Liver (tissue), 9 donors: ENCODE data around the gene ELP5. TPM values are rescaled to one million over a fixed set of nuclear protein-coding genes. Genes with fewer than 3 reads are reported as not detected.

Experiments
- DNase-seq: peaks from one replicate; pipeline ENCODE4 v3.0.0-alpha.2; 2017; ENCODE audit warnings: low spot score
- H3K27ac ChIP-seq, 2 donors: one replicate each; pipeline ENCODE4 v1.7.0; 2013; ENCODE audit warnings: inconsistent platforms in 2 of 2, low read length in 2 of 2, control low read depth in 1 of 2, low read depth in 1 of 2, mild to moderate bottlenecking in 1 of 2
- H3K27me3 ChIP-seq, 4 donors: one replicate each; pipeline versions ENCODE4 v1.6.1 to v1.7.0; 2013; ENCODE audit warnings: low read length in 3 of 4, inconsistent platforms in 1 of 4, mild to moderate bottlenecking in 1 of 4, moderate library complexity in 1 of 4; ENCODE audit not compliant: control insufficient read depth in 4 of 4, insufficient read depth in 4 of 4
- H3K36me3 ChIP-seq, 4 donors: one replicate each; pipeline versions ENCODE4 v1.6.1 to v1.7.0; 2013; ENCODE audit warnings: low read length in 3 of 4, mild to moderate bottlenecking in 3 of 4, low read depth in 1 of 4, moderate library complexity in 1 of 4; ENCODE audit not compliant: control insufficient read depth in 4 of 4, insufficient read depth in 3 of 4
- H3K4me1 ChIP-seq, 4 donors: one replicate each; pipeline versions ENCODE4 v1.6.1 to v1.7.0; 2013; ENCODE audit warnings: low read length in 3 of 4, mild to moderate bottlenecking in 3 of 4, moderate library complexity in 1 of 4; ENCODE audit not compliant: control insufficient read depth in 4 of 4, insufficient read depth in 4 of 4
- H3K4me3 ChIP-seq, 3 donors: one replicate each; pipeline versions ENCODE4 v1.6.1 to v1.7.0; 2013; ENCODE audit warnings: low read length in 3 of 3, control low read depth in 1 of 3, low read depth in 1 of 3, mild to moderate bottlenecking in 1 of 3
- H3K9ac ChIP-seq, 2 donors: one replicate each; pipeline ENCODE4 v1.7.0; 2013; ENCODE audit warnings: low read length in 2 of 2, mild to moderate bottlenecking in 2 of 2, moderate library complexity in 2 of 2, control low read depth in 1 of 2, low read depth in 1 of 2
- H3K9me3 ChIP-seq, 4 donors: one replicate each; pipeline versions ENCODE4 v1.6.1 to v1.7.0; 2013; ENCODE audit warnings: low read length in 3 of 4; ENCODE audit not compliant: control insufficient read depth in 4 of 4
- ATF3 ChIP-seq: IDR thresholded peaks from 2 replicates; pipeline ENCODE4 v1.6.1; 2016; ENCODE audit warnings: antibody characterized with exemption
- CTCF ChIP-seq: fragments of 150-350 bp; IDR thresholded peaks from 2 replicates; pipeline ENCODE4 v1.5.1; 2017; ENCODE audit warnings: improper control_type of control experiment, low read depth, low read length; ENCODE audit not compliant: missing input control
- EGR1 ChIP-seq, 2 donors: IDR thresholded peaks; 2 replicates each; pipeline ENCODE4 v1.6.1; 2016 to 2018; ENCODE audit warnings: antibody characterized with exemption in 2 of 2, low read depth in 2 of 2
- FOXA1 ChIP-seq: IDR thresholded peaks from 2 replicates; pipeline ENCODE4 v1.6.1; 2016; ENCODE audit warnings: antibody characterized with exemption
- FOXA2 ChIP-seq: IDR thresholded peaks from 2 replicates; pipeline ENCODE4 v1.6.1; 2016; ENCODE audit warnings: antibody characterized with exemption
- GABPA ChIP-seq, 2 donors: IDR thresholded peaks in 1 of 2; conservative IDR thresholded peaks in 1 of 2; 2 replicates each; pipeline ENCODE4 v1.6.1; 2016; ENCODE audit warnings: antibody characterized with exemption in 2 of 2, mild to moderate bottlenecking in 1 of 2, moderate library complexity in 1 of 2
- HNF4A ChIP-seq, 2 donors: conservative IDR thresholded peaks; 2 replicates each; pipeline ENCODE4 v1.6.1; 2016; ENCODE audit warnings: antibody characterized with exemption in 2 of 2, mild to moderate bottlenecking in 2 of 2
- HNF4G ChIP-seq: IDR thresholded peaks from 2 replicates; pipeline ENCODE4 v1.6.1; 2016; ENCODE audit warnings: antibody characterized with exemption
- JUND ChIP-seq, 2 donors: IDR thresholded peaks; 2 replicates each; pipeline ENCODE4 v1.6.1; 2016; ENCODE audit warnings: antibody characterized with exemption in 2 of 2
- MAX ChIP-seq: IDR thresholded peaks from 2 replicates; pipeline ENCODE4 v1.6.1; 2016; ENCODE audit warnings: antibody characterized with exemption
- NR2F2 ChIP-seq: IDR thresholded peaks from 2 replicates; pipeline ENCODE4 v1.6.1; 2016; ENCODE audit warnings: antibody characterized with exemption
- RAD21 ChIP-seq, 2 donors: IDR thresholded peaks; 2 replicates each; pipeline ENCODE4 v1.6.1; 2016; ENCODE audit warnings: antibody characterized with exemption in 2 of 2, mild to moderate bottlenecking in 2 of 2
- REST ChIP-seq: IDR thresholded peaks from 2 replicates; pipeline ENCODE4 v1.6.1; 2016; ENCODE audit warnings: antibody characterized with exemption, mild to moderate bottlenecking
- RXRA ChIP-seq, 2 donors: IDR thresholded peaks; 2 replicates each; pipeline ENCODE4 v1.6.1; 2017 to 2018; ENCODE audit warnings: antibody characterized with exemption in 2 of 2, mild to moderate bottlenecking in 1 of 2
- SP1 ChIP-seq: IDR thresholded peaks from 2 replicates; pipeline ENCODE4 v1.6.1; 2018; ENCODE audit warnings: antibody characterized with exemption, mild to moderate bottlenecking
- TAF1 ChIP-seq: conservative IDR thresholded peaks from 2 replicates; pipeline ENCODE4 v1.6.1; 2016; ENCODE audit warnings: antibody characterized with exemption, mild to moderate bottlenecking
- YY1 ChIP-seq: IDR thresholded peaks from 2 replicates; pipeline ENCODE4 v1.6.1; 2016; ENCODE audit warnings: antibody characterized with exemption, mild to moderate bottlenecking
- ZBTB33 ChIP-seq: IDR thresholded peaks from 2 replicates; pipeline ENCODE4 v1.6.1; 2016; ENCODE audit warnings: antibody characterized with exemption
- WGBS: extraction: QIAGEN DNeasy Blood & Tissue Kit; methylation state at CpG from one replicate; pipeline ENCODE4 v1.1.7; 2013; 5-methylcytosine and 5-hydroxymethylcytosine counted together
- polyA plus RNA-seq, 2 donors: library from polyadenylated mRNA; stranded (reverse) in 1 of 2; unstranded in 1 of 2; fragments of 200-250 nt in 1 of 2; fragments of >200 nt in 1 of 2; fragmentation: Nextera tagmentation in 1 of 2; extraction: Ambion mirVana in 1 of 2; gene quantifications; one replicate each; pipeline versions ENCODE4 v1.2.1 to v1.2.3, GENCODE V29; 2013 to 2015
- total RNA-seq, 2 donors: library from RNA; depleted of rRNA; stranded (reverse); fragments of >200 nt; gene quantifications; one replicate each; pipeline ENCODE4 v1.2.3, GENCODE V29; 2014
- donor health status: healthy.
- donor health status: healthy.
- donor health status: healthy.
- donor health status: healthy.
- donor health status: healthy.

Gene ELP5
- total and polyA plus RNA-seq, 4 donors, result 19.3 to 38.4 (median 26.6) TPM

GRCh38 chr17:7235693-7236665, 16.0 kb upstream of the ELP5 start:
- Histone ChIP-seq H3K27ac (no peak overlapping the region), H3K27me3 (no peaks in the 10 kb centered on the region), H3K4me1 (peaks cover 7 to 63% (median 47%) of the 10 kb centered on the region in 4 donors), H3K4me3 (no peak overlapping the region), H3K9ac (no peak overlapping the region), H3K9me3 (no peaks in the 10 kb centered on the region), H3K36me3 (peaks cover 7 to 24% (median 14%) of the 10 kb centered on the region in 4 donors)
- TF ChIP-seq ATF3, result no peak
- TF ChIP-seq RAD21 (IDR thresholded peaks at IDR 0.05), result no peak
- TF ChIP-seq FOXA2, result no peak
- TF ChIP-seq YY1, result no peak
- TF ChIP-seq MAX, result no peak
- no peak for TF ChIP-seq REST
- TF ChIP-seq SP1, result no peak
- no peak for TF ChIP-seq FOXA1
- TF ChIP-seq JUND (IDR thresholded peaks at IDR 0.05), result no peak
- no peak for TF ChIP-seq TAF1
- TF ChIP-seq GABPA (IDR thresholded peaks at IDR 0.05 in 1 of 2, conservative IDR thresholded peaks at IDR 0.05 in 1 of 2), result no peak
- TF ChIP-seq NR2F2, result no peak
- no peak for TF ChIP-seq HNF4G
- no peak for TF ChIP-seq HNF4A (conservative IDR thresholded peaks at IDR 0.05)
- no peak for TF ChIP-seq CTCF
- no peak for TF ChIP-seq EGR1 (IDR thresholded peaks at IDR 0.05; ENCODE audit: low read depth in 2 of 2)
- TF ChIP-seq RXRA (IDR thresholded peaks at IDR 0.05), result no peak
- DNase-seq, result no peak
- 88% methylated on average over 22 of the region's 22 CpGs for WGBS

- peak overlapping the region in 1 of 2 donors; percentile 90 for H3K27ac ChIP-seq
- no peaks in the 10 kb centered on the region for H3K9me3 ChIP-seq
- TF ChIP-seq YY1 (no peak), ZBTB33 (no peak), RAD21 (IDR thresholded peaks at IDR 0.05) (no peak), FOXA1 (no peak), EGR1 (IDR thresholded peaks at IDR 0.05; ENCODE audit: low read depth in 2 of 2) (no peak), REST (no peak), GABPA (IDR thresholded peaks at IDR 0.05 in 1 of 2, conservative IDR thresholded peaks at IDR 0.05 in 1 of 2) (no peak), NR2F2 (no peak), HNF4A (conservative IDR thresholded peaks at IDR 0.05) (no peak)
- DNase-seq, result no peak
- H3K36me3 ChIP-seq, result peaks cover 7 to 24% (median 14%) of the 10 kb centered on the region in 4 donors
- no peak overlapping the region for H3K9ac ChIP-seq
- WGBS, result 94% methylated on average over 6 of the region's 6 CpGs
- H3K4me1 ChIP-seq, result peaks cover 6 to 67% (median 53%) of the 10 kb centered on the region in 4 donors
- H3K27me3 ChIP-seq, result no peaks in the 10 kb centered on the region
- no peak overlapping the region for H3K4me3 ChIP-seq
These were observed 15.2 kb upstream of the ELP5 start for GRCh38 chr17:7236808-7237207.
